Measurements from ENCODE around the gene DLL3. TPM values are rescaled to one million over a fixed set of nuclear protein-coding genes. Genes with fewer than 3 reads are reported as not detected.

Gene DLL3
- total and polyA plus RNA-seq, 10 of the 15 experiments (the other 5 are each of a cell fraction or from before 2014, with no cell fraction given): 0.18 to 2.0 (median 0.95) TPM

DNA sequence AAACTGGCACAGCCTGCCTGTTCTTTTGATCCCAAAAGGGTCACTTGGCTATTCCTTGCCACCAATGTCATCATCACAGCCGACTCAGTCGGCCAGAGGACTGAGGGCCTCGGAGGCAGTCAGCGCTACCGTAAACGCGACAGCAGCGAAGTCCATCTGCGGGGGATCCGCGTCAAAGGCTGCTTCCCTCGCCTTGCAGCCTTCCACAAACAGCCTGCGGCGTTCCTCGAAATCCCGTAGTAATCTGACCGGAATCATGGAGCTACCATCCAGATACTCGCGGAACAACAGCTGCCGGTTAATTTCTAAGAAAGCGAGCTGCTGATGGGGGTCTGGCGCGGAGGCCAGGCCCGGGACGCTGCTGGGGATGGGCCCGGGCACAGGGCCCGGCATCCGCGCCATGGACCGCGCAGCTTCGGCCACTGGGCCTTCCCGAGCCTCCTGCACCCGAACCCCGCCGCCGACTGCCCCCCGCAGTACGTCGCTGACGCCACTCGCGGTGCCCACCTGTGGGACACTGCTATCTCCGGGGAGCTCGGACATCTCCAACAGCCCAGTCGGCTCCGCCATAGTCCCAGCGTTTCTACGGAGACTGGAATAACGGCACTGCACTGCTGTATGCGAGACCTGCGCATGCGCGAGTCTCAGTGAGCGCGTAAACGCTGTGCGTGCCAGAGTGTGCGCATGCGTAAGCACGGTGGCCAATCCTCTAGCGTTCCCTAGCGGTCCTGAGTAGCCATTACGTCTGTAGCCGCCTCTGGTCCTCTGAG is 33.7 kb downstream of the DLL3 start, which contains the start of gene EID2B (continued):
- TF ChIP-seq ATF3 (IDR thresholded peaks at IDR 0.05; ENCODE audit: borderline replicate concordance, extremely low read depth, low read depth, low read length) (peak; percentile 63; the same call in 1 of the 2 replicates), CREB1 (IDR thresholded peaks at IDR 0.05; ENCODE audit: low read depth) (peak; percentile 49; the same call in 1 of the 2 replicates), ESRRA (IDR thresholded peaks at IDR 0.05; ENCODE audit: low read length) (peak; percentile 49; the same call in 1 of the 2 replicates), ZNF207 (IDR thresholded peaks at IDR 0.05; ENCODE audit: borderline replicate concordance) (peak; percentile 39; the same call in 1 of the 2 replicates), RELB (IDR thresholded peaks at IDR 0.05; ENCODE audit: low read depth) (no peak), TAF1 (IDR thresholded peaks at IDR 0.05; ENCODE audit: borderline replicate concordance, low read depth, low read length) (no peak), SP1 (IDR thresholded peaks at IDR 0.05; ENCODE audit: low read depth, low read length) (peak; percentile 81), SMC3 (IDR thresholded peaks at IDR 0.05; ENCODE audit: borderline replicate concordance, low read length) (peak; percentile 77), POLR2AphosphoS5 (IDR thresholded peaks at IDR 0.05; ENCODE audit: low read length) (peak; percentile 63; the same call in 1 of the 2 replicates)
